ENCODE measurements around the gene CRYBG1.

Gene CRYBG1

GRCh38 chr6:106462923-106463557, 102.5 kb downstream of the CRYBG1 start:
- DNase-seq: no peak

GRCh38 chr6:106466211-106466610, 105.7 kb downstream of the CRYBG1 start:
- DNase-seq: no peak

- DNase-seq: no peak
Measured at GRCh38 chr6:106468935-106469334, 108.4 kb downstream of the CRYBG1 start.

GRCh38 chr6:106469882-106470281, 109.4 kb downstream of the CRYBG1 start:
- no peak for DNase-seq

DNA sequence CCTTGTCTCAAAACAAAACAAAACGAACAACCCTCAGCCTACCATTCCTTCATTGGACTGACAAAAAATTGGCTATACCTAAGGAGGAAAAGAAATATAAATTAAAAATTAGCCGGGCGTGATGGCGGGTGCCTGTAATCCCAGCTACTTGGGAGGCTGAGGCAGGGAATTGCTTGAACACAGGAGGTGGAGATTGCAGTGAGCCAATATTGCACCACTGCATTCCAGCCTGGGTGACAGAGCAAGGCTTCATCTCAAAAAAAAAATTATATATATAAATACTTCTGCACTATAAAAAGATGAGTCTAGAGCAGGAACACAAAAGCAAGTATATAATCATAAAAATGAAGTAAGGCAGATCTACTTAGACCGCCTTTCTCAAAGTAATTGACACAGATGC, 109.8 kb downstream of the CRYBG1 start:
- DNase-seq: no peak

GRCh38 chr6:106470811-106471210, 110.3 kb downstream of the CRYBG1 start:
- DNase-seq: no peak

DNA sequence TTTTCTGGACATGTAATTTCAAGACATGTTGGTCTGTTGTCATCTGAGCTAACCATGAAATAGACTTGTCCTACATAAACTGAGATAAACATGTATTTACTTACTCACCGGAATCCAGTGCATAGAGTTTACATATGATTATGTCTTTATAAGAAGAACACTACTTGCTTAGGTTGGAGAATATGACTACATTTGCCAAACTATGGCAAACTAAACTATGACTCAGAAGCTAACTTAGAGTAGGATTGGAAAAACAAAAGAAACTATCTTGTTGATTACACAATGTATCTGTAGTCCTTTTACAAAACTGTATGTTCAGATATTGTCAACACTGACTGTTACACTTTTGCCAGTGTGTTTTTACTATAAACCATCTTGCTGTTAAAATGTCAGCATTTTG, 113.3 kb downstream of the CRYBG1 start:
- peak; percentile 33 for DNase-seq

- DNase-seq: no peak
Measured at GRCh38 chr6:106474466-106474865, 113.9 kb downstream of the CRYBG1 start.

DNA sequence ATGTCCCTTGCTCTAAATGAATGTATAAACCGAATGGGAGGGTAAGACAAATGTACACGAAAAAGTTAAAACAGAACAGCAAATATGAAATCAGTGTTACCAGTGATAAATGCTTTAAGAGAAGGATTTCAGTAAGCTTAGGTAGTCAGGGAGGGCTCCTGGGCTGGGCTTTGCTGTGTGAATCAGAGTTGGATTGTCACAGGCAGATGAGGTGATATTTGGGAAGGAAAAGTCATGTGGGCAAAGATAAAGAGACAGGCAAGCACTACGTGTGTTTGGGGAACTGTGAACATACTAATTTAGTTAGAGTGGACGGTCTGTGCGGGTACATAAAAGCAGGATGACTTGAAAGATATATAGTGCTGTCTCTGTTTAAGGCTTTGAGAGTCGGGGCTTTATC, 114.8 kb downstream of the CRYBG1 start:
- DNase-seq: no peak

DNA sequence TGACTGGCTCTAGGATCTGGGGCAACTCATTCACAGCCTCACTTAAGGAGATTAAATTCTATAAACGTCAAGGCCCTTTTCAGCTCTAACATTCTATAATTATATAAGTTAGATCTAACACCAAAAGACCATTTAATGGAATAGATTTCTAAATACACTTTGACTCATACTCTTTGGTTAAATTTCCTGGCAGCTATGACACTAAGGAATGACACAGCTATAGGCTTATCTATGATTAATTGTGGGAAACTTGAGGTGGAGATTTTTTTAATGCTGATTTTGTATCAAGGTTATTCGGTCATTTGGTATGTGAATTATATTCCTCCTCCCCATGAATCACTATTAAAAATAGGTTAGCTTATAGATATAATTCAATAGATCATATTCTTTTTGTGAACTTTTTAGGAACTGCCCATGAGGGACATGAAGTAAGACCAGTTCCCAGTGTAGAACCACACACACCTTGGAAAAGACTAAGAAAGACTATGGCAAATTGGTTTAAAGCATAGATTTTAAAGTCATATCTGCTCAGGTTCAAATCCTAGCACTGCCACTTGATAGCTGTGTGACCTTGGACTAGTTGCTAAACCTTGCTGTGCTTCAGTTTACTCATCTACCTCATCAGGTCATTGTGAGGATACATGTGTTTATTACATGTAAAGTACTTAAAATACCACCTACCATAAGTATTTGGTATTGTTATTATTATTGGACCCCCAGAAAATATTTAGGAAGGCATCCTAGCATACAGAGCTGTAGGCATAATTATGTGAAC, 116.0 kb downstream of the CRYBG1 start:
- DNase-seq: no peak

DNA sequence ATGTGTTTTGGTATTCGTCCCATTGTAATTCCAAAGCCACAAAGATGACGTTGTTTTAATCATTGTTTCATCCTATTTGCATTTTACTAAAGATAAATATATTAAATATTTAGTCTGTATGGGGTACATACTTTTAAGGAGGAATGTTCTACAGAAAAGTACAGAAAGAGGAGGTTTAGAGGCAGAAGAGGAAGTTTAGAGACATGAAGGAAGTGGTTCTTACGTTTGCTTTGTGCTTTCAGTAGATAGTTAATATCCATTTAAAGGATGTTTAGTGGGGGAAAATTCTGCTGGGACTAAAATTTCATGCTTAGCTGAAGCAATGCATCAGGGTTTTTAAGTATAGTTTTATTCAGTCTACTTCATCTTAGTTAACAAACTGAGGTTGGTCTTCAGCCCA, 116.6 kb downstream of the CRYBG1 start:
- DNase-seq: peak; percentile 67

- DNase-seq: peak; percentile 34
Measured at GRCh38 chr6:106477790-106478189, 117.3 kb downstream of the CRYBG1 start.

- DNase-seq: no peak
Measured at GRCh38 chr6:106486236-106486635, 125.7 kb downstream of the CRYBG1 start.

DNA sequence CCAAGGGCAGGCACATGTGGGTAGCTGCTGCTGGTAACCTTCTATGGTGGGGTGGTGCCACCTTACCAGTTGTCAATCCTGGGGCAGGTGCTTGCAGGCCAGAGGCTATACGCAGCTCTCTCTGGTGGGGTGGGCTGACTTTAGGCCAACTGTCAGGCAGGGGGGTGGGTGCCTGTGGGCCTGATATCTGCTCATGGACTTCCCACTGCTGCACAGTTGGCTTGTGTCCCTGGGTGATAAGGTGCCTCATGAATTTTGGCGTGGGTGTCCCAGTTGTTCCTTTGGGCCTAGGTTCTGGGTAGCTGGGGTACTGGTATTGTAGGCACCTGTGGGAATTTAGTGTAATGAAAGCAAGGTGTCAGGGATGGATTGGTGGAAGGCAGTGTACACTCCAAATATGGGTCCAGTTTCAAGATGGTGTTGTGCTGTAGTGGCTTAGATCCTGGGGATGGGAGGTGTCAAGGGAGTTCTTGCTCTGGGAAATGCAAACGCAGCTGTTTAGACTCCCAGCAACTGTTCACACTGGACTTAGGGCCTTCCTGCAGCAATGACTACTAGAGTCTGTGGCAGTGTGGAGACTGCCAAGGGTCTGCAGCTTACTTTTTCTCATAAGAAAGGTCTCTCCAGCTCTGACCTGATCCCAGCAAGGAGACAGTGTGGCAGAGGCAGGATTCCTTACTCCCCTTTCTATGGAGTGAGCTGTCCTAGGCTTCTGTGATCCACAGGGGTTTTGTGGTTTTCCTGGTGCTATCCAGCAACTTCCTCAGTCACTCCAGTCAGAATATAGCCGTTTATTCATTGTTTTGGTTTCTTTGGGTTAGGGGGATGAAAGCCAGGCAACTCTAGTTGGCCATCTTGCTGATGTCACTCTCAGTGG, 128.2 kb downstream of the CRYBG1 start:
- DNase-seq: peak; percentile 27

DNA sequence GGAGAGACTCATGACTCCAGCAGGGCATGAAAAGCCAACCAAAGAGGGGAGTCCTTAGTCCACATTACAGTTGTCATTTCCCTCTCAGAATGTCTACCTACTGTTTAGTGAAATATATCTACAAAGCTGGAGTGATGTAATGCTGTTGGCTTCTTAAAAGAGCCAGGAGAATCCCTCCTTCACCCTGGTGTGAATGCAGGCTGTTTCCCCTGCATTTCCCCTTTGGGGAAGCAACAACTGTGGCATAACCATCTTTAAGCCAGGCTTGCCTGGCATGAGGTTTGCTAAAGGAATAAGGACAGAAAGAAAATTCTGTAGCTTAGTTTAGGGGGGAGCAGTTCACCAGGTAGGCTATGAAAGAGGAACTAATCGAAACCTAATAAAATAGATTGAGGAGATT, 129.5 kb downstream of the CRYBG1 start:
- peak; percentile 78 for DNase-seq

GRCh38 chr6:106490436-106490835, 129.9 kb downstream of the CRYBG1 start:
- DNase-seq: no peak

DNA sequence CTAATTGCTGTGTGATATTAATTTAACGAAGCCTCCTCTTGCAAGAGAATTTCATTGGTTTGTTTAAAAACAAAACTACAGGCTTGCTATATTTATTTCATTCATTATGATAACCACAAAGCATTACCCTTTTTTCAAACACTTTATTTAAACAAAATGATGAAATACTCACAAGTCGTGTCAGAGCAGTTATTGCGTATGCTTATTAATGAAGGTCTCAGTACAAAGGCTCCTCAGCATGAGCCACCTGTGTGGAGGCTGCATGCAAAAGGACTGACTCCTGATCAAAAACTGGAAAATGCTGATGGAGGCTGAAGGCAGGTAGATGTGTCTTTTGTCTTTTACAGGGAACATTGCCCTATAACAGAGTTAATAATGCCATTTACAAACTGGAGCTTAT, 130.5 kb downstream of the CRYBG1 start:
- DNase-seq: no peak

DNA sequence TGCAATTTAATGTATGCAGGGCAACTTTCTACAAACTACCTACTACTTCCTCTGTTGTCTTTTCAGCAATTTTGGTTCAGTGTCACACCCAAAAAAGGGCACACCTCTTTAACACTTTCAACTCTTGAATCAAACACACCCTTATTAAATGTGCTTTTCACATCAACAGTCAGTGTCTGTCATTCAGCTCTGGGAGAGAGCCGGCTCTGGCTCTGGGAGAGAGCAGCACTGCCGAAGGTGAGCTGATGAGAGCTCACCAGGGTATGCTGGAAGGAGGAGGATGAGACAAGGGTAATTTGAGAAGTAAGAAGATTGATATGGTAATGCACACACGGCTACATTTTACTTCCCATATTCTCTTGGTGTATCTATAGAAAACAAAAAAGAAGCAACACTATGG, 134.5 kb downstream of the CRYBG1 start:
- no peak for DNase-seq

DNA sequence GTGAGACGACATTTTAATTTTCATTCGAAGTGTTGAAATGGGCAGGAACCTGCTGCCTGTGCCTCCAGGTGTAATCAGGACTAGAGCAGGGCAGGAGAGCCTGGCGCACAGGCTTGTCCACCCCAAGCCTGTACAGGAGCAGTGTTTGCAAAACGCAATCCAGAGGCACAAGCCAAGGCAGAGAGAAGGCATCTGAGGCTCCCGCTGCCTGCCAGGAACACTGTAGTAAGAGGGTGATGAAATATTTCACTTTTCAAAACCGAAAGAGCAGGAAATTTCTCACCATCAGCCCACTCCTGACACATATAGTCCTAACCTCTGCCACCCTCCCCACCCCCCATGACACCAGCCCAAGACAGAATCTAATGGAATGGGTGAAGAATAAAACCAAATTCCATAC, 136.3 kb downstream of the CRYBG1 start:
- DNase-seq: no peak

DNA sequence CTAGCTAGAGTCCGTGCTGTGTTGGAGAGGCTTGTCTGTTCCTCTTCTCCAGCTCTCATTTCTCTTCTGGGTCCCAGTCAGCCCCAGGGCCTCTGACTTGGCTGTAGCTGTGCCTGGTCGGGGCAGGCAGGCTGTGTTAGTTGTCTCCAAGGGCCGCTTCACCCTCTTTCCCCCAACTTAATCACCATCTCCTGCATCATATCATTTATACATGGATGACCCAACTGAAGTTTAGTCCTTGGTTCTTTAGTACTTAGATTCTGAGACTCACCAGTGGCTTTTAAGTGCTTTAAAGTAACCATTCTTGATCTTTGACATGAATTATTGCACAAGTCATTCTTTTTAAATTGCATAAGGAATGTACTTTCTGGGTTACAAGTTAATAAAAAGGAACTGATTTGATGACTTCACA, 141.4 kb downstream of the CRYBG1 start:
- peak; percentile 54 for DNase-seq

GRCh38 chr6:106502559-106502958, 142.0 kb downstream of the CRYBG1 start:
- DNase-seq: peak; percentile 66

- DNase-seq: no peak
Measured at GRCh38 chr6:106508277-106508676, 147.8 kb downstream of the CRYBG1 start.

DNA sequence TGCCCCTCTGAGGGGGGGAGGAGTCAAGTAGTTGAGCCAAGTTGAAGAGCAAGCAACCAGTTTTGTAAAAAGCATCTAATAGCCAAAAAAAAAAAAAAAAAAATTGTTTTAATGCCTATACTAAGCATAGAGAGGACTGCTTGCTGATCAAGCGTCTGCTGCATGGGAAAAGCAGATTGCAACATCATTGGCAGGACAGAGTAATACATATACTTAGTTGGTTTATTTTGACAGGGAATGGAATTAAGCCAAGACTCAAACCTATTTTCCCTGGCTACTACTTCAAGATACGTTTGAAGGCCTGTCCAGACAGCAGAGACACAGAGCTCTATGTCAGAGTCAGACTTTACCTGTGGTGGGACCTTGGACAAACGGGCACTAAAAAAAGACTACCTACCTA, 148.3 kb downstream of the CRYBG1 start:
- peak; percentile 20 for DNase-seq
